22Rv1 (cell line): ENCODE results near the gene KIAA1671.
"Not testable (repeated sequence)": the region's sequence is repeated elsewhere in the genome, so short reads cannot be mapped to it uniquely, and the experiment has no call there.

ENCODE experiments used
- ZFX ChIP-seq: fragments of 450-650 bp; IDR thresholded peaks from 2 replicates; pipeline ENCODE4 v1.6.1; 2017; ENCODE audit warnings: antibody characterized with exemption, borderline replicate concordance
- TF ChIP-seq, protein P1 (sequence below): fragments of 450-650 bp; IDR thresholded peaks from 2 replicates; pipeline ENCODE4 v1.5.1; 2017; ENCODE audit warnings: mild to moderate bottlenecking

DNA sequence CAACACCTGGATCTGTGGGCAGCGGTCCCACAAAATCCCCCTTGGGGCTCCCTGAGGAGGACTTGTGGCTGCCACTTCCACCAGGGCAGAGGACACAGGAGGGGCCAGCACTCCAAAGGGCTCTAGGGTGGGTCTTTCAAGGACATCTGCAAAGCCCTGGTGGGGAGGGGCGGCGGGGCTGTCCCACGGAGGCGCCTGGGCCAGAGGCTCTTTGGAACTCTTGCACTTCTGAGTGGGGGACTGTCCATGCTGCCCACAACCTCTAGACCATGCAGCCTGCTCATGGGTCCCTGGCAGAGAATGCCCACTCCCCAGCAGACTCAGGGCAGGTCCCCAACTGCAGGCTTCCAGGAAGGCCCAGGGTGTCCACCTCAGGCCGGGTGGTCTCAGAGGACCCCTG is 225.8 kb downstream of the KIAA1671 start:
- TF ChIP-seq, protein P1, sequence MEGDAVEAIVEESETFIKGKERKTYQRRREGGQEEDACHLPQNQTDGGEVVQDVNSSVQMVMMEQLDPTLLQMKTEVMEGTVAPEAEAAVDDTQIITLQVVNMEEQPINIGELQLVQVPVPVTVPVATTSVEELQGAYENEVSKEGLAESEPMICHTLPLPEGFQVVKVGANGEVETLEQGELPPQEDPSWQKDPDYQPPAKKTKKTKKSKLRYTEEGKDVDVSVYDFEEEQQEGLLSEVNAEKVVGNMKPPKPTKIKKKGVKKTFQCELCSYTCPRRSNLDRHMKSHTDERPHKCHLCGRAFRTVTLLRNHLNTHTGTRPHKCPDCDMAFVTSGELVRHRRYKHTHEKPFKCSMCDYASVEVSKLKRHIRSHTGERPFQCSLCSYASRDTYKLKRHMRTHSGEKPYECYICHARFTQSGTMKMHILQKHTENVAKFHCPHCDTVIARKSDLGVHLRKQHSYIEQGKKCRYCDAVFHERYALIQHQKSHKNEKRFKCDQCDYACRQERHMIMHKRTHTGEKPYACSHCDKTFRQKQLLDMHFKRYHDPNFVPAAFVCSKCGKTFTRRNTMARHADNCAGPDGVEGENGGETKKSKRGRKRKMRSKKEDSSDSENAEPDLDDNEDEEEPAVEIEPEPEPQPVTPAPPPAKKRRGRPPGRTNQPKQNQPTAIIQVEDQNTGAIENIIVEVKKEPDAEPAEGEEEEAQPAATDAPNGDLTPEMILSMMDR: not testable (repeated sequence)
- not testable (repeated sequence) for TF ChIP-seq ZFX
